Mucosa of gallbladder (tissue), 1 donor: ENCODE results near the gene INTS11. TPM values are rescaled to one million over a fixed set of nuclear protein-coding genes. Genes with fewer than 3 reads are reported as not detected.
A peak's percentile ranks its signal among the peaks of the same experiment; 100 is the strongest.

Experiments
- DNase-seq: peaks from one replicate; pipeline ENCODE4 v3.0.0-alpha.2; 2020; ENCODE audit warnings: low spot score
- total RNA-seq: library from RNA; stranded (reverse); gene quantifications from one replicate; pipeline ENCODE4 v1.2.1, GENCODE V29; 2021
- donor health status: DM: no; HTN: no; CAD: no.

Gene INTS11
- total RNA-seq, 1 donor from 2014 or later: 121 TPM

GRCh38 chr1:1299686-1300351, 24.6 kb downstream of the INTS11 start:
- DNase-seq: no peak

GRCh38 chr1:1298861-1299685, 25.4 kb downstream of the INTS11 start:
- no peak for DNase-seq

GRCh38 chr1:1297802-1298424, 26.5 kb downstream of the INTS11 start:
- no peak for DNase-seq

- no peak for DNase-seq
These were observed 28.1 kb downstream of the INTS11 start for GRCh38 chr1:1296070-1297061.

- no peak for DNase-seq
These were observed 29.1 kb downstream of the INTS11 start for GRCh38 chr1:1295154-1295923.

GRCh38 chr1:1294250-1294890, 30.1 kb downstream of the INTS11 start:
- no peak for DNase-seq

GRCh38 chr1:1293263-1294249, 30.9 kb downstream of the INTS11 start:
- DNase-seq: no peak

- no peak for DNase-seq
These were observed 31.6 kb downstream of the INTS11 start for GRCh38 chr1:1292851-1293250.

- no peak for DNase-seq
These were observed 32.0 kb downstream of the INTS11 start for GRCh38 chr1:1292442-1292779.

- DNase-seq: peak; percentile 79
These were observed 32.7 kb downstream of the INTS11 start for GRCh38 chr1:1291548-1292441.

GRCh38 chr1:1291023-1291528, 33.4 kb downstream of the INTS11 start:
- DNase-seq: no peak

- peak; percentile 56 for DNase-seq
These were observed 34.2 kb downstream of the INTS11 start for GRCh38 chr1:1290238-1290731.

GRCh38 chr1:1287288-1288110, 37.0 kb downstream of the INTS11 start:
- DNase-seq: no peak

GRCh38 chr1:1286313-1287261, 37.9 kb downstream of the INTS11 start:
- DNase-seq: no peak

GRCh38 chr1:1285611-1286311, 38.7 kb downstream of the INTS11 start:
- DNase-seq: no peak
